GM18508 (cell line): Measurements from ENCODE around the gene ZSWIM1.
A peak's percentile ranks its signal among the peaks of the same experiment; 100 is the strongest.

Source experiments
- ATAC-seq: cut with Tn5 transposase; IDR thresholded peaks from one replicate; pipeline ENCODE4 v1.9.1; 2021; ENCODE audit warnings: moderate number of reproducible peaks; ENCODE audit not compliant: insufficient read depth, unreplicated experiment

Gene ZSWIM1

DNA sequence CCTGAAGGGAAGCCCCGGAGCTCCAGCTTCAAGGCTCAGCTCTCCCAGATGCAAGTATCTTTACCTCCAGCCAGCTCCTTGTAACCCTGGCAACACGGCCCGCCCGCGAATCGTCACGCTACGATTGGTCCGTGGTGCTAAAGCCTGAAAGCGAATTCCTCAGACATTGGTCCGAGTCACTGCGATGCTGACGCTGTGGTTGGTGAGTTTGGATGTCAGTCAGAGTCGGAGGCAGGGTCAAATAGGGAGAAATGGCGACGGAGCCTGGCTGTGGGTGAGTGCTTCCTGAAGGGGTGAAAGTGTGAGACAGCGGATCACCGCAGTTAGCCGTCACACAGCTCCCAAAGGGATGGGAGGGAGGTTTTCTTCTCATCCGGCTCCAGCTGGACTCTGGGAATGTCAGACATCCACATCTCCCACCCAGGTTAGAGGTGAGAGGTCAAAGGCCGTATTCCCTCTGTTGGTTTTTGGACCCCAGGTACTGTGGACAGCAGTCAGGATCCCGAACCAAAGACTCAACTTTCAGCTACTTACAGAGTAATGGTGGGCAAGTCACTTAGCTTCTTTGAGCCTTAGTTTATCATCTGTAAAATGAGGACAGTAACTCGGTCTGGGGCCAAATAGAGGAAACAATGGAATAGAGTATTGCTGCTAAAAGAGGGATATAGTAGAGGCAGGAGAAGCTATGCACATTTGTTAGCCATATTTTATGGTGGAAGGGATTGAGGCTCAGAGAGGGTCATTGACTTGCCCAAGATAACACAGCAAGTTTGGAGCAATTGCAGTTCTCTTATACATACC lies at the start of gene ZSWIM1:
Gene ZSWIM1, plus strand, starts transcription at position 240 of the 801 bp plus-strand sequence. CDS start 1,366 bp downstream, outside the sequence.
- peak; percentile 81 for ATAC-seq

DNA sequence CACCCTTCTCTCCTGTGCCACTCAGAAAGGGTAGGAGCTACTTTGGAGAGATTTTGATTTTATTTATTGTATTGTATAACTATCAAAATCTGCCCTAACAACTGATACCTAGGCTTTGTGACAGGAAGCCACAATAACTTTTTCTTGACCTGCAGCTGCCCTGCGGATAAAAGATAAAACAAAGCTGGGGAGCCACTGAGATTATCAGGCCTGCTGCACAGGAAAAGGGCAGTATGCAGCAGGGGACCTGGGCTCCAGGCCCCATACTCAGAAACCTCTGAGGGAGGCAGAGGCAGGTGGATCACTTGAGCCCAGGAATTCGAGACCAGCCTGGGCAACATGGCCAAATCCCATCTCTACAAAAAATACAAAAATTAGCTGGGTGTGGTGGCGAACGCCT lies 48.4 kb upstream of the ZSWIM1 start:
- no peak for ATAC-seq

DNA sequence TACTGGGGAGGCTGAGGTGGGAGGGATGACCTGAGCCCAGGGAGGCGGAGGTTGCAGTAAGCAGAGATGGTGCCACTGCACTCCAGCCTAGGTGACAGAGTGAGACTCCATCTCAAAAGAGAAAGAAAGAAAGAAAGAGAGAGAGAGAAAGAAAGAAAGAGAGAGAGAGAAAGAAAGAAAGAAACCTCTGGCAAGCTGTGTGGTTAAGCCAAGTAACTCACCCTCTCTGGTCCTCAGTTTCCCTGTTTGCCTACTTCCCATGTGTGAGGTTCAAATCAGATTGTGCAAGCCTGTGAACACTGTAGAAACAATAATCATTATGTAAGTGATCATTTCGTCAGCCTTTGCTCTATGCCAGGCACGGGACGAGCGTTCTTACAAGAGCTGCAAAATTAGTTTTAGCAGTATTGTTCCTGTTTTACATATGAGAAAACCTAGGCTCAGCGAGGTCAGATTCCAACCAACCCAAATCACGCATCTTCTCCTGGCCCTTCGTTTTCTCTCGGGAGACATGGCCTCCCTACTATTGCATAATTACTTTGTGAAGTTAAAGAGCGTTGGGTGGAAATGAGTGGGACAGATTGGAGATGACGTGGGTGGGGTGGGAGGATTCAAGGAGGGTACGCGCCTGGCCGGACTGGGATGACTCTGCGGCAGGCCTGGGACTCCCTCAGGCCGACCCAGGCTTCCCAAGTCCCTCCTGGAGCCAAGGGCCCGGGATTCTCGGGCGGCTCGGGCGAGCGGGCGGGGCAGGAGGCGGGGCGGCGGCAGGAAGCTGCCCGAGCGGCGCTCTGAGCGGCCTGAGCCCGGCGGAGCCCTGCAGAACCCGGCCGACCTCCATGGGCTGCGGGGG lies 47.8 kb upstream of the ZSWIM1 start, which contains the start of gene SNX21:
Gene SNX21, plus strand, starts transcription at position 770 of the 853 bp plus-strand sequence. CDS start 121 bp downstream, outside the sequence.
- no peak for ATAC-seq

DNA sequence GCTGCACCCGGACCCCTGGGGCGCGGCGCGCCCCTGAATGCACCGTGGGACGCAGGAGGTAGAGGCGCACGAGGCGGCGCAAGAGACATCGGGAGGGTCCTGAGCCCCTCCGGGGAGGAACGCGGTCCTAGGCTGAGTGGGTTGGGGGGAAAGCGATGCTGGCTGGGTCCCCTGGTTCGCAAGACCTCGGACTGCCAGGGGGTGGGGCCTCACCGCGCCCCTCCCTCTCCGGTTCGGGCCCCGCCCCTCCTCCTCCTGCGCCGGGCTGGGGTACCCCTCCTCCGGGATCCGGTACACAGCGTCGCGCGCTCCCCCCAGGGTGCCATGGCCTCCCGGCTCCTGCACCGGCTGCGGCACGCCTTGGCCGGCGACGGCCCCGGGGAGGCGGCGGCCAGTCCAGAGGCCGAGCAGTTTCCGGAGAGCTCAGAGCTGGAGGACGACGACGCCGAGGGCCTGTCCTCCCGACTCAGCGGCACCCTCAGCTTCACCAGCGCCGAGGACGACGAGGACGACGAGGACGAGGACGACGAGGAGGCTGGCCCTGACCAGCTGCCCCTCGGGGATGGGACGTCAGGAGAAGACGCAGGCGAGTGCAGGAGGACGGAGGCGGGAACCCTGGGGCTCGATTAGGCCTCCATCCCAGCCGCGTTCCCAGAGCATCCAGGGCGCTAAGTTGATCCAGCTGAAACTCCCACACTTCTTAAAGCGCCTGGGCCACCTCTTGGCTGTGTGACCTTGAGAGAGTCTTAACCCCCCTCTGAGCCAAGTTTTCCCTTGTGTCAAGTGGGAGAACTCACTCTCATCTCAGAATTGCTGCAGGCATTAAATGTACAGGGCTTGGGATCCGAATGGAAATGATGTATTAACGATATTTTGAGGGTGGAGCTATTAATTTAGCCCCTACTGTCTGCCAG lies 46.9 kb upstream of the ZSWIM1 start:
- ATAC-seq = no peak

DNA sequence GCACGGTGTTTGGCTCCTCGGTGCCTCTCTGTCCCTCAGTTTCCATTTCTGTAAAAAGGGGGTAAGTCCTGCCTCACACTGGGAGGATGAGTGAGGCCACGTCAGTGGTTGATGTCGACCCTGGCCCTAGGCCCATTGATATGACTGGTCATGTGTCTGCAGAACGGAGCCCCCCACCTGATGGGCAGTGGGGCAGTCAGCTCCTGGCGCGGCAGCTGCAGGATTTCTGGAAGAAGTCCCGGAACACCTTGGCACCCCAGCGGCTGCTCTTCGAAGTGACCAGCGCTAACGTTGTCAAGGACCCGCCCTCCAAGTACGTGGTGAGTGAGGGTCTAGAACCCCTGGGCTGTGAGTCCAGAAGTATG lies 46.2 kb upstream of the ZSWIM1 start:
- no peak for ATAC-seq

DNA sequence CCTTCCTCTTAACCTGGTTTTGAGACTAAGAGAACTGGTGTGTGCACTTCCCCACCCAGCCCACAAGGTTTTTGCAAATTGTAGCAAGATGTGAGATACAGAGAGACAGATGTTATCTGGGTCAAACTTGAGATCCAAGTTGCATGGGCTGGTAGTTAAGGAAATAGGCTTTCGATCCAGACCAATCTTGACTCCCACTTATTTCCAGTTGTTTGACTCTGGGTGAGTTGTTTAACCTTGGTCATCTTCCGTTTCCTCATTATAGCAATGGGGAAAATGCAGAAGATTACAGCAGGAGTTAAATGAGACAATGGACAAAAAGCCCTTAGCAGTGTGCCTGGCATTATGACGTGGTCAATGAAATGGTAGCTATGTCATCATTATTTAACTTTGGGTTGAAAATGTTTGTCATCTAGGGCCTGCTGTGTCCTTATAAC lies 45.7 kb upstream of the ZSWIM1 start:
- ATAC-seq = no peak

DNA sequence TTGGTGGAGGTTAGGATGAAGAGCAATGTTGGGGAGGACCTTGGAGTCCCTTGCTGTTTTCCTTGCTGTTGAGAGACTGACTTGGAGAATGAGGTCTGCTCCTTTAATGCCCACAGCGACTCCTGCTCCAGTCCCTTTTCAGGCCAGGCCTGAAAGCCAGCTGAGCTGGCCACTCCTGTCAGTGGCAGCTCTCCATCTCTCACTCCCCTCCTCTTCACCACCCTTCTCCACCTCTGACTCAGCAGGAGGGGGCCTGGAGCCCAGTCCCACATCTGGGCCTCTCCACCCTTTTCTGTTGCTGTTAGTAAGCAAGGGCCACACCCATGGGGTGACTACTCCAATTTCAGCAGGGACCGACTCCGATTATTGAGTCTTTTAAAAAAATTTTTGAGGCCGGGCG lies 45.2 kb upstream of the ZSWIM1 start:
- ATAC-seq = no peak

DNA sequence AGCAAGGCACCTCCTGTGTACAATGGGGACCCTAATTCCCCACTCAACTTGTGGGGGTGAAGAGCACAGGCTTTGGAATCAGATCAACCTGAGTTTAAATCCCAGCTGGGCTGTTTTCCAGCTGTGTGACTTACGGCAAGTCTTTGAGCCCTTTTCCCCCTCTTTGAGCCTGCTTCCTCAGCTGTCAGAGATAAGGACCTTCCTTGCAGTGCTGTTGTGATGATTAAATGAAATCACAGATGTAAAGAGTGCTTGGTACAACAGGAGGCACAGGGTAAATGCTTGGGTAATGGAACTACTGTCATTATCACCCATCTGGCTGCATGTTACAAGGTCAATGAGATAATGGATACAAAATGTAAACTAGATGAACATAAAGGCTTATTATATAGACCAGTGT lies 44.2 kb upstream of the ZSWIM1 start:
- ATAC-seq = no peak

DNA sequence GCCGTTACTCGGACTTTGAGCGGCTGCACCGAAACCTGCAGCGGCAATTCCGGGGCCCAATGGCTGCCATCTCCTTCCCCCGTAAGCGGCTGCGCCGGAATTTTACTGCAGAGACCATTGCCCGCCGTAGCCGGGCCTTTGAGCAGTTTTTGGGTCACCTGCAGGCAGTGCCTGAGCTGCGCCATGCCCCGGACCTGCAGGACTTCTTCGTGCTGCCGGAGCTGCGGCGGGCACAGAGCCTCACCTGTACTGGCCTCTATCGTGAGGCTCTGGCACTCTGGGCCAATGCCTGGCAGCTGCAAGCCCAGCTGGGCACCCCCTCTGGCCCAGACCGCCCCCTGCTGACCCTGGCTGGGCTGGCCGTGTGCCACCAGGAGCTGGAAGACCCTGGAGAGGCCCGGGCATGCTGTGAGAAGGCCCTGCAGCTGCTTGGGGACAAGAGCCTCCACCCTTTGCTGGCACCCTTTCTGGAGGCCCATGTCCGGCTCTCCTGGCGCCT lies 40.3 kb upstream of the ZSWIM1 start:
- ATAC-seq = no peak

DNA sequence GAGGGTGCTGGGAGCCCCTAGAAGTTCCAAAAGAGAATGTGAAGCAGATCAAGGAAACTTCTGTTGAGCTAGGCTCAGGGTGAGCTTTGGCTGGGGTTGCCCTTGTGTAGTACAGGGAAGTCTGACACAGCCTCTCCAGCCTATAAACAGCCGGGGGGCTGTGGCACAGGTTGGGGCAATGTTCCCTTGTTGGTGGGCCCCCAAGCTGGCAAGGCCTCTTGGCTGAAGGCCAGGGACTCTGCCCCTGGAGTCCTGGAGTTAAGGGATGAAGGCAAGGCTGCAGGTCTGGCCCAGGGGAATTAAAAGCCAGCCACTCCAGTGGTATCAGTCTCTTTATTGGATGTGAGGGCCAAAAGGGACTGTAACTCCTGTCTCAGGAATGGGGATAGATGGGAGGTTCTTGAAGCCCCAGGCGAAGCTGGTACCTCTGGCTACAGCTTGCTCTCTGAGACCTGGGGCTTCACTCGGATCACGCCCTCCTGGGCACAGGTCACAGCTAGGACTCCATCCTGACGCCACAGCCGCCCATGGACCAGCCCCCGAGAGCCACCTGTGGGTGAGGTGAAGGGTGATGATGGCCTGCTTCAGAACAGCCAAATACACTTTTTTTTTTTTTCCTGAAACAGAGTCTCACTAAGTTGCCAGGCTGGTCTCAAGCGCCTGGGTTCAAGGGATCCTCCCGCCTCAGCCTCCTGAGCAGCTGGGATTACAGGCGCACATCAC lies 39.5 kb upstream of the ZSWIM1 start:
- ATAC-seq = no peak

DNA sequence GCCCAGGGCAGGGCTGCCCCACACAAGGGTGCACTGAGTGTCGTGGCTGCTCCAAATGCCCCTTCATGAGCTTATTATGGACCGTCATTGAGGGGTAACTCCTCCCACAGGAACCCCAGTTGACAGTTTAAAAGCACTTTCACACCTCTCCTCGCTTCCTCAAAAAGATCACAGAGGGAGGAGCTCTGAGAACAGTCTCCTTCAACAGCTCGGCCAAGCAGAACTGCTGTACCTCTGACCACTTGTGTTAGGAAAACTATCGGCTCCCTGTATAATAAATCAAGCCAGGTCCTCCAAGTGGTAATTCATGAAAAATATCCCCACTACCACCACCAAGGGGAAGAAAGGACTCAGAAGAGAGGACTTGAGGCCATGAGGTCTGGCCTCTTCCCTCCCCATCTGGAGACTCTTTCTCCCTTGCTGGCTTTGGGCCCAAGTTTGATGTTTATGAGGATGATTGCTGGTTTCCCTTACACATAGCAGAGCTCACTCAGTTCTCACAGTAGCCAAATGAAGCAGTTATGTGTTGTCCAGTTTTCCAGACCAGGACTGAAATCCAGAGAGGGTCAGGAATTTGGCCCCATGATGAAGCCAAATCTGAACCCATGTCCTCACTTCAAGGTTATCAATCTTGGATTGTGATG lies 38.7 kb upstream of the ZSWIM1 start:
- no peak for ATAC-seq

DNA sequence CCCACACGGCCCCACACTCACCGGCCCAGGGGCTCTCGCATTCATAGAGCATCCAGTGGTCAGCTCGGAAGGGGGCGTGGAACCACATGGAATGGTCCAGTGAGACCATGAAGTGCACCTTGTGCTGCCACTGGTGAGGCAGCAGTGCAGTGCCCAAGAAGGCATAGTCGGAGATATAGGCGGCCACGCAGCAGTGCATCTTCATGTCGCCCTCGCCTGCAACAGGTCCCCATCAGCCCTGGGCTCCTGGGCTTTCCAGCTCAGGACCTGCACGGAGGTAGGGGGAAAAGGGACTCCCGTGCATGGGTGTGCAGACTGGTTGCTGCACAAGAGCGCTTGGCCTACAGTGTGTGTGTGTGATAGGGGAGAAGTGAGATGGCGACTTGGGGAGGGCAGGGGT lies 37.5 kb upstream of the ZSWIM1 start:
- no peak for ATAC-seq

DNA sequence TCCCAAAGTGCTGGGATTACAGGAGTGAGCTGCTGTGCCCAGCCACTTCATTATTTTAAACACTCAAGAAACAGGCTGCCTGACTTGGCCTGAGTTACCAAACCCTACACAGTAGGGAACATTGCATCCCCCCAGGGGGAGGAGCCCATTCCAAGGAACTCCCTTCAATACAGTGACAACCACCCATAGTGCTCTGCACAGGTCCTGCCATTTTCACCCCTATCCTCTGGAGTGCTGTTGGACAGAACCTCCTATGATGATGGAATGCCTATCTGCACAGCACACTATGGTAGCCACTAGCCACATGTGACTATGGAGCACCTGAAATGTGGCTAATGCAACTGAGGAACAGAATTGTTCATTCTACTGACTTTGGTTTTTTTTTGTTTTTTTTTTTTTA lies 35.6 kb upstream of the ZSWIM1 start:
- no peak for ATAC-seq

DNA sequence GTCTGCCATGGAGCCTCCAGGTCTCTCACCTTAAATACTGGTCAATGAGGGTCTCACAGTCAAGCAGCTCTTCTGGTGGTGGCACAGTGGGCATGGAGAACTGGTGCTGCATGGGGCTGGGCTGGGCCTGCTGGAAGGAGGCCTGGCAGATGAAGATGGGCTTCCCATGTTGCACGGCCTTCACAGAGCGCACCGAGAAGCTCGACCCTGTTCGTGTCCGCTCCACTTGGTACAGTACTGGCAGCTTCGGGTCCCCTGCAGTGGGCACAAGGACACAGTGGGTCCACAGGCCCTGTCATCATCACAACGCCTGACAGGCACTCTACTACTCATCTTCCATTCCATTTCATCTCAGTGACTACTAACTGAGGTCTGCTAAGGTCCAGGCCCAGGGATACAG lies 32.6 kb upstream of the ZSWIM1 start:
- no peak for ATAC-seq

DNA sequence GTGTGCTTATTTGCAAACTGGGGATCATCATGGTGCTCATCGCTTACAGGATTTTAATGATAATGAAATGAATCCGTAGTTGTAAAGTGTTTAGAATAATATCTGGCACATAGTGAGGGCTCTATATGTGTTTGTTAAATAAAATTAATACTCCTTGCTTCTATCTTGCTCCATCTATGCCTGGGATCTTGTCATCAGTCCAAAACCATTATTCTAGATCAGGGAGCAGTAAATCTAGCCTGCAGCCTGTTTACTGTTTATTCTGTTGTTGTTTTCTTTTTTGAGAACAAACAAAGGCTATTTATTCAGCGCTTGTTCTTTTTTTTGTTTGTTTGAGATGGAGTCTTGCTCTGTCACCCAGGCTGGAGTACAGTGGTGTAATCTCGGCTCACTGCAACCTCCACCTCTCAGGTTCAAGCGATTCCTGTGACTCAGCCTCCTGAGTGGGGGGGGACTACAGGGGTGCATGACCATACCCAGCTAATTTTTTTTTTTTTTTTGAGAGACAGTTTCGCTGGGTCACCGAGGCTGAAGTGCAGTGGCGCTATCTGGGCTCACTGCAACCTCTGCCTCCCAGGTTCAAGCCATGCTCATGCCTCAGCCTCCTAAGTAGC lies 32.0 kb upstream of the ZSWIM1 start:
- no peak for ATAC-seq

DNA sequence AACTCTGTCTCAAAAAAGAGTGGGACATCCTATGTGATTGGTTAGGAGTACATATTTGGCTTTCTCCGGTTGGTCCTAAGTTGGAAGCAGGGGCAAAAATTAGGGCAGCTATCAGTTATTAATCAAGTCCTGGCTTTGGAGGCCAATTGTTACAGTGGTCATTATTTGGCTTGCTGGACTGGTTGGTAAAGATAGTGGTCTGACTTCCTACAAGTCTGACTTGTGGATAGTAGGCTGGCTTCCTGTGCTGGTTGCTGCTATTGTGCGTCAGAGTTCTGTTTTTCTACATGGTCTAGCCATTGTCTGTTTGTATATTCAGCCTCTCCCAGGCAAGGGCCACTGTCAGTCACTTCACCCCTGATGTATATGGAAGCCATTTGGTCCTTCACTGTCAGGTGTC lies 30.8 kb upstream of the ZSWIM1 start:
- no peak for ATAC-seq

DNA sequence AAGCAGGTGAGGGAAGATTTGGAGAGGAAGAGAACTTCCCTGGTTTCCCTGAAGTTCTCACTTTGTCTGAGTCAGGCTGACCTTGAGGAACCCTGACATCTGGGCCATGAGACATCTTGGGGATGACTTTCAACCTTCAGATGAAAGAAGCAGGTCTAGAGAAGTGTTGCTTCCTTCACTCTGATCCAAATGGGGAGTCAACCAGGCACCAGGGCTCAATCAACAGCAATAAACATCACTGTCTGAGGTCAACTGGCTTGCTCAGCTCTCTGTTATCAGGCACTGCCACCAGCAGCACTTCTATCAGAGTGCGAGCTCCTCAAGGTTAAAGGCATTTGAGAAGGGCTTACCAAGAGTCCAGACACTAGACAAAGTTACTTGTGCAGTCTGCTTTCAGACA lies 30.1 kb upstream of the ZSWIM1 start:
- ATAC-seq = no peak

DNA sequence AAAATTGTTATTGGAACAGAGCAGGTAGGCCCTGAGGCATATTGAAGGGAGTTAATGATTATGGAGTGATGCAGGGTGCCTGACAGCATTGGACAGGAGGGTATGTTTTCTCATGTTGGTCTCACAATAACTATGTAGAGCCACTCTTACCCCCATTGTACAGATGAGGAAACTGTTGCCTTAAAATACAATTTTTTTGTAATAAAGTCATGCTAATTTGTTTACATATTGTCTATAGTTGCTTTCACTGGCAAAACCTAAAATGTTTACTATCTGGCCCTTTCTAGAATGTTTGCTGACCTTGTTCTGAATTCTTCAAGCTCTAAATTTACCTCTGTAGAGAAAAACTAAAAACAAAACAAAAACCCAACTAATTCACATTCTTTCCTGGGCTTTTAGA lies 29.5 kb upstream of the ZSWIM1 start:
- no peak for ATAC-seq

DNA sequence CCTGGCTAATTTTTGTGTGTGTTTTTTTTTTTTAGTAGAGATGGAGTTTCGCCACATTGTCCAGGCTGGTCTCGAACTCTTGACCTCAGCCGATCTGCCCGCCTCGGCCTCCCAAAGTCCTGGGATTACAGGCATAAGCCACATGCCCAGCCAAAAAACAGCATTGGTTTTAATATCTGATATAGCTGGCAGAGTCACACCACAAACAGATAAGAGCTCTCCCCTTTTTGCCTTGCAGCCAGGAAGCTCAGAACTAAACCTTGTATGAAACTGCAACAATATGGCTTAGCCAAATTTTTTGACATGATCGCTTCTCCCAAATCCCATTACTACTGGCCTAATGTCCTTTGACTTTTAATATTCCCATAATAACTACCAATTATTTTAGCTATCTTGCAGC lies 28.7 kb upstream of the ZSWIM1 start:
- ATAC-seq = no peak
